GM18870 (cell line): Measurements from ENCODE around the gene COL8A2.

ENCODE experiments used
- ATAC-seq: cut with Tn5 transposase; IDR thresholded peaks from one replicate; pipeline ENCODE4 v1.9.1; 2021; ENCODE audit warnings: moderate library complexity; ENCODE audit not compliant: unreplicated experiment

Gene COL8A2

GRCh38 chr1:36076979-36077573 is 47.9 kb downstream of the COL8A2 start:
- no peak for ATAC-seq

DNA sequence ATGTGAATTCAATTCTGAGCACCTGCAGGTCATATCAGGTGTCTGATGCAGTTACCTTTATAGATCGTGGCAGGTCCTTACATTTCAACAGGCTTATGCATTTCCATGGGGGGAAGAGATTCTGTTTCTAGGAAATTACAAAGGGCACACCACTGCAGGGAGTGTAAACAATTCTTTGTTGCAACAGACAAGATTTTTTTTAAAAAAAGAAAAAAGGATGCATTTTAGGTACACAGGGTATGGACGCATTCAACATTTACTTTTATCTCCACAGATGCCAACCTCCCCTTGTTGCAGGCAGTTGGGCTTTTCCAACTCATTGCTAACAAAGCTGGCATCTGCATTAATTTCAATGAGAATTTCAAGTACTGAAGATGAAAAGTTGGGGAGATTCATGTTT is 54.7 kb downstream of the COL8A2 start:
- ATAC-seq: no peak

DNA sequence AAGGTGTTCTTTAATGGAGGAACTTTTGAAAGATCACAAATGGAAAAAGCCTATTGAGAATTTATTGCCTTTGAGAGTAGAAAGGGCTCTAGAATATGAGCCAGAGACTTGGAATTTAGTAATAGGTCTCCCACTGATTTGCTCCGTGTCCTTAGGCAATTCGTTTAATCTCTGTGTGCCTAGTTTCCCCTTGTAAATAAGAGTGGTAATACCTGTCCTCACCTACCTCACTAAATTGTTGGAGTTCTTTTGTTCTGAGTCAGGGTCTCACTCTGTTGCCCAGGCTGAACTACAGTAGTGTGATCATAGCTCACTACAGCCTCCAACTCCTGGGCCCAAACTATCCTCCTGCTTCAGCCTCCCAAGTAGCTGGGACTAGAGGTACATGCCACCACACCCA is 56.2 kb downstream of the COL8A2 start:
- ATAC-seq: no peak

DNA sequence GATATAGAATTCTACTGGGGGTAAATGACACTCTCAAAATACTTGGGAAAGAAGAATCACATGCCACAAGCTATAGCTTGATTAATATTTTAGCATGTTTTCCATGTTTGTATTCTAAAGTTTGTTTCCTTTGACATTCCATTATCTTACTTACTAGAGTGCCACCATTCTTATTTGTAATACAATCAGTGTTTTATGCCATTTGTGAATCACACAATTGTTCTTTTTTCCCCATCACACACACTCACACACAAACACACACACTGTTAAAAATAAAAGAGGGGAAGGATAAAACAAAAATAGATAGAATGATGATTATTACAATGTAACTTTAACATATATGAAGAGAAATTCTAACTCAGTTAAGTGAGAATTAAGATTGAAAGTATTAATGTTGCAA is 57.2 kb downstream of the COL8A2 start:
- ATAC-seq: no peak

- ATAC-seq: no peak
Measured at GRCh38 chr1:36062315-36062714, 62.7 kb downstream of the COL8A2 start.

DNA sequence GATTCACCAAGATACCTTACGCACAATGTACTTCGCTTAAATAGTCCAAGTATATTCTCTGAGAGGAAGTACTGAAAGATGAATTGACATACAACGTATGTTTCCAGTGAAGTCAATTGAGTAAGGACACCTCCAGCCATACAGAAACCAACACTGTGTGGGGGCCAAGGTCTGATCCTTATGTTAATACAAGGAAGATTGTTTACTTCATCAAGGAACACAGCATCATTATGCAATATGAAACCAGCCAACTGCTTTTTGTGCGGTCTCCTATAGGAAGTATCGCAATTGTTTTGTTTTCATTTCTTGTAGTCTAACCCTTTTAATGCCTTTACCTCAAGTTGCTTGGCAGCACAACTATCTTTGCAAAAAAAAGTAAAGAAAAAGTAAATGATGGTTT is 69.3 kb downstream of the COL8A2 start:
- no peak for ATAC-seq

DNA sequence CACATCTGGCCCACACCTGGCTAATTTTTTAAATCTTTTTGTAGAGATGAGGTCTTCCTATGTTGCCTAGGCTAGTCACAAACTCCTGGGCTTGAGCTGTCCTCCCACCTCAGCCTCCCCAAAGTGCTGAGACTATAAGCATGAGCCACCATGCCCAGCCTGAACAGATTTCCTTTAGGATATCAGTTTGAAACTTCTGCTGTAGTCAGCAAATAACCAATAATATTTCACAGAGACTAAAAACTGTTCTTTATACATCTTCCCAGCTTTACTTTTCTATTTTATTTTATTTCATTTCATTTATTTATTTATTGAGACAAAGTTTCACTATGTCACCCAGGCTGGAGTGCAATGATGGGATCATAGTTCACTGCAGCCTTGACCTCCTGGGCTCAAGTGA is 71.0 kb downstream of the COL8A2 start:
- no peak for ATAC-seq

DNA sequence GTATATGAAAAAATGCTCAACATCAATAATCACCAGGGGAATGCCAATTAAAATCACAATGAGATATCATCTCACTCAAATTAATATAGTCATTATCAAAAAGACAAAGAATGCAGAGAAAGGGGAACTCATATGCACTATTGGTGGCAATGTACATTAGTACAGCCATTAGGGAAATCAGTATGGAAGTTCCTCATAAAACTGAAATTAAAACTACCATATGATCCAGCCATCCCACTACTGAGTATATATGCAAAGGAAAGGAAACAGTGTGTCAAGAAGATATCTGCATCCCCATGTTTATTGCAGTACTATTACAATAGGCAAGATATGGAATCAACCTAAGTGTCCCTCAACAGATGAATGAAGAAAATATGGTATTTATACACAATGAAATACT is 73.2 kb downstream of the COL8A2 start:
- ATAC-seq: no peak
